Measurements from ENCODE around the gene C12orf42.

Gene C12orf42

GRCh38 chr12:103331643-103332042 lies 164.1 kb downstream of the C12orf42 start:
- no peak for DNase-seq

GRCh38 chr12:103330672-103331071 lies 165.1 kb downstream of the C12orf42 start:
- DNase-seq = no peak

GRCh38 chr12:103327676-103328075 lies 168.1 kb downstream of the C12orf42 start:
- no peak for DNase-seq

- DNase-seq = no peak
Measured at GRCh38 chr12:103326190-103326589, 169.6 kb downstream of the C12orf42 start.

GRCh38 chr12:103318566-103318965 lies 177.2 kb downstream of the C12orf42 start:
- no peak for DNase-seq

DNA sequence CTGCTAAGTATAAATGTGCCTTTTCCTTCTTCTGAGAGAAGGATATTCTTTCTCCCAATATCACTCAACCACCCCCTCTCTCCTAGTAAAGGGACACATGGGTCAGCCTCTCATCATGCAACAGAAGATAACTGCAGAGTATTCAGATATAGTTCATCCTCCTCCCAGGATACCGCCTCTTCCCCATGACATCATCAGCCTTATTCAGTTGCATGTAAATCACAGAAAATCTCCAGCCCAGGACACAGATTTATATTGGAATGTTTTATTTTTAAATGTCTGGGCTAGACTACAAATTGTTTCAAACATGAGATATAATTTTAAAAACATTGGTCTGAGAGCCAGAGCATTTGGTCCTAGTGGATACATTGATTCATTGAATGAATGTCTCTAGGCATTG lies 178.5 kb downstream of the C12orf42 start:
- no peak for DNase-seq

DNA sequence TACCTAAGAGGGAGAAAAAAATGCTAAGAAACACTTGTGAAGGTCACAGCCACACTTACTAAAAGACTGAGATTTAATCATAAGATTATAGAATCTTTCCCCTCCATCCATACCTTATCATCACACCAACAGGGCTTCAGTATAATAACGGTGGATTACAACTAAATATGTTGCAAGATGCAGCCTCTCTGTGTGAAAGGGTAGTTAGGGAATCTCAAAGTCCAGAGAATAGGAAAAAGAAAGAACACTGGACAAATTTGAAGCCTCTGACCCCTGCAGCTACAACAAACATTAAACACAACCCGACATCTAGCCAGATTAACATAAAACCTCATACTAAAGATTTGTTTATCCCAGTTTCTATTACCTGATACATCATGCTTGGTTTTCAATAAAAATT lies 181.0 kb downstream of the C12orf42 start:
- DNase-seq = no peak

DNA sequence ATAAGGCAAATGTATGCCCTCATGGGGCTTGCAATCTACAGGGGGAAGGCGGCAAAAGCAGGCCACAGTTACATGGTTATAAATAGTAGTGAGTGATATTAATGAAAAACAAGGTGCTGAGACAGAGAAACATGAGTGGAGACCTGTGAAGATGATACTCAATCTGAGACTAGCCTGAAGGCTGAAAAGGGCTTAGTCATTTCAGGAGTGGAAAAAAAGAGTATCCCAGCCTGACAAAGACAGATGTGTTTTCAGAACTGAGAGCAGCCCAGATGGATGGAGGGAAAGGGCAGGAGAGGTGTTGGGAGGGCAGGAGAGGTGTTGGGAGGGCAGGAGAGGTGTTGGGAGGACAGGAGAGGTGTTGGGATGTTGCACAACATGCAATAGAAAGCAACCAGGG lies 181.9 kb downstream of the C12orf42 start:
- no peak for DNase-seq

DNA sequence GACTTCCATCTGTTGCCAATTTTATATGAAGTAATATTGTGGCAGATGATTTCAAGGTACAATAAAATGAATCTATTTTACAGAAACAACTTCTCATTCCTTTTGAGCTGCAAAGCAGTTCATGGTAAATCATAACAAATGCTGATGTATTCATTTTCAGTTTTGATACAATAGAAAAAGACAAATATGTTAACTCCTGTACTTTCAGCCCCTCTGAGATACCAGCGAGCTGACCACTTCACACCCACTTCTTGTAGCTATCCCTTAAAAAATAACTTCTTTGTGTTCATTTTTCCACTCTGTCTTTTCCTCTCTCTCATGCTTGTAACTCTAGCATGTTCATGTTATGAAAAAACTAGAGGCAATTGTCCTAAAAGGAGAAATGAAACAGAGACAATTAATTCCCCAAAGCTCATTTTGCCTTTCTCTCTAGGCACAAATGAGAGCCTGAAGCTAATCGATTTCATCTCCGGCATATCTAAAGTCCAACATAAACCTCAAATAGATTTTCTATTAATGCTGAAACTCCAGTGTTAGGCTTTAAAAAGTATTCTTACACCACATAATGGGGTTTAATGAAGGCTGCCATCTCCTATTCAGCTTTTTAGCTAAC lies 182.9 kb downstream of the C12orf42 start:
- no peak for DNase-seq

GRCh38 chr12:103310546-103311270 lies 185.1 kb downstream of the C12orf42 start:
- DNase-seq = no peak

GRCh38 chr12:103308396-103308795 lies 187.4 kb downstream of the C12orf42 start:
- no peak for DNase-seq

DNA sequence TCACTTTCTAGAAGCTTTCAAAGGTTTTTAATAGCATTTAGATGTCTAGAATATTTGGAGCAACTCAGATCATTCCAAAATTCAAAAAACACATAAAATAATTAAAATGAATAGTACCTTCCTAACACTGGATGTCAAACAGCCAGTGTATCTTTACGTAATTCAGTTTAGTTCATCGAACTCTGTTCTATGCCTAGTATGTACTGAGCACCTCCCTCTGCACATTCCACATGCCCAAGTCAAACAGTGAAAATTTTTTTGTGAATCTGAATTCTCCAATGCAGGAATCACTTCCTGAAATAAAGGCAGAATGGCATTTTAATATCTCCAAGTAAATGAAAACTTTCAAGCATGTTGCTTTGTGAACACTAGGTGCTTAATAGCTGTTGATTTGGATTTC lies 192.3 kb downstream of the C12orf42 start:
- DNase-seq = no peak

- DNase-seq = no peak
Measured at GRCh38 chr12:103301642-103302591, 193.9 kb downstream of the C12orf42 start.

- DNase-seq = no peak
Measured at GRCh38 chr12:103288016-103288415, 207.8 kb downstream of the C12orf42 start.

DNA sequence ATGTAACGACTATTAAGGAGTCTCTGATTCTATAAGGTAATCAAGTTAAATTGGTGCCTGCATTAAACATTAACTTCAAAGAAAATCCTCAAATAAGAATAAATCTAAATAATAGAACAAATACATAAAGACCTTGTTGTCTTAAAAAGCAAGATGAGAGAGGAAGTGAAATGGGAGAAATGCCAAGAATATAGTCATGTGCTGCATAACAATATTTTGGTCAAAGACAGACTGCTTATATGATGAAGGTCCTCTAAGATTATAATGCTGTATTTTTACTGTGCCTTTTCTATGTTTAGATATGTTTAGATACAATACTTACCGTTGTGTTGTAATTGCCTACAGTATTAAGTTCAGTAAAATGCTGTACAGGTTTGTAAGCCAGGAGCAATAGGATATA lies 213.6 kb downstream of the C12orf42 start:
- no peak for DNase-seq

DNA sequence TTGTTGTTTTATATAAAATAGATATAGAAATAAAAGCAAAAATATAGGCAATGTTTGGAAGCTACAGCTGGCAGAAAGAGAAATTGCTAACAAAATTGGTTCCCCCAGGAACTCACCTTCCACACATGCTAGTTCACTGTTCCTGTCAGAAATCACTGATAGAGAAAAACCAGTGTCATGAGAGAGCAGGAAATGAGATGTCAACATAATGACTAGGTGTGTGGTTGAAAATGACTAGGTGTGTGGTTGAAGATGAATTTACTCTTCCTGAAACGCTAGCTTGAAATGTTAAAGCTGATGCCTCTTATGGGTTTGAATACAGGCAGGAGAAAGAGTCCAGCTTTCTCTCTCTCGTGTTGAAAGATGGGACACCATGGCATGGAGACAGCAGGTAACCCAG lies 216.3 kb downstream of the C12orf42 start:
- no peak for DNase-seq

- DNase-seq = no peak
Measured at GRCh38 chr12:103278329-103278728, 217.4 kb downstream of the C12orf42 start.

- DNase-seq = no peak
Measured at GRCh38 chr12:103273645-103274044, 222.1 kb downstream of the C12orf42 start.

GRCh38 chr12:103272949-103273348 lies 222.8 kb downstream of the C12orf42 start:
- no peak for DNase-seq

- no peak for DNase-seq
Measured at GRCh38 chr12:103269946-103270345, 225.8 kb downstream of the C12orf42 start.

DNA sequence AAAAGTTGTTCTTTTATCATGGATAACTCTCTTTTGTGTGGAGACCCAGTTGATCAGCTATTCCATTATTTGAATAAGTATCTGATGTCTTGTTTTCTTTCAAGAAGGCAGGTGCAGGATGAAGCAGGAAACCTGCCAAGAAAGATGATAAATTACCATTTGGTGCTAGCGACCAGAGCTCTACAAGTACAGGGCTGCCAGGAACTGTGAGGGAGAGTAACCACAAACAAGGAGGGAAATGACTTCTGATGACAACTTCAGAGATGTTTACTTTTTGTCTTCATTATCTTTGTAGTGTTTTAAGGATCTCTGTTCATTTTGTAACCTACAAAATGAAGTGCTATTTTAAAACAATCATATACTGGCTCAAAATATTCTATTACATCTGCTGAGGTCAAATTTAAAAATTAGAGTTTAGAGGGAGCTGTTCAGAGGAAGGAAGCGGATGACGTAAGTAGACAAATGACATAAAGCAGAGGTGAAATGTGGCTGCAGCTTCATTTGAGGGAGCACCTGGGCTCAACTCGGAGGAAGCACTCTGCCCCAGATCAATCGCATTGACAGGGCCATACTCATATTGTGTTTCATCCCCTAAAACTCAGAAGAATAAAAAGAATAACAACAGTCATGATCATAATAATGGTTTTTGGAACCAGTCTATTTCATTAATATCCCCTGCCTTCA lies 226.8 kb downstream of the C12orf42 start:
- DNase-seq = no peak

DNA sequence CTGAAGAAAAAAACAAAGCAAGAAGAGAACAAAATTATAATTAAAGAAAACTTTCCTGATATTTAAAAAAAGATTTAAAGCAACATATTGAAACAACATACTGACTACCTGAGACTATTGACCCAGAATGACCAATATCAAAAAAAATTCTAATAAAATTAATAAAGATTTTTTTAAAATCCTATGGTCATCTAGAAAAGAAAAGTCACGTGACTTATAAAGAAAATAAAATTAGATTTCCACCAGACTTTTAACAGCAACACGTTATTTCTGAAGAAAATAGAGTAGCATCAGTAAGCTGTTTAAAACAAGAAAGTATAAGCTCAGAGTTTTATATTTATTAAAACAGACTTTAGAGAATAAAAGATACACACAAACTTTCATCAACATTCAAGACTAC lies 238.0 kb downstream of the C12orf42 start:
- DNase-seq = no peak

Data from activated naive CD4-positive, alpha-beta T cell treated with anti-CD3 and anti-CD28 coated beads, Interleukin-2, amount 50 U/mL, for 16 hours (primary cell).